Gastrocnemius medialis (tissue), 4 donors: ENCODE measurements around the gene RASSF5. TPM values are rescaled to one million over a fixed set of nuclear protein-coding genes. Genes with fewer than 3 reads are reported as not detected.
A peak's percentile ranks its signal among the peaks of the same experiment; 100 is the strongest.

Experiments used
- ATAC-seq, 2 donors: fragments of 150-250 bp; one replicate each; pipeline ENCODE4 v1.9.1; 2016
- DNase-seq, 2 donors: peaks; one replicate each; pipeline ENCODE4 v3.0.0-alpha.2; 2019
- H3K27ac ChIP-seq, 4 donors: fragments of 200-600 bp; sonication (generic); 1 replicate in 1 of 4; 2 replicates in 3 of 4; pipeline ENCODE4 v1.5.1; 2016 to 2018; ENCODE audit warnings: mild to moderate bottlenecking in 2 of 4, moderate library complexity in 1 of 4
- H3K27me3 ChIP-seq, 3 donors: fragments of 200-600 bp; sonication (generic) in 2 of 3; 1 replicate in 1 of 3; 2 replicates in 2 of 3; pipeline versions ENCODE4 v1.5.1 to v1.6.0; 2016 to 2019; ENCODE audit warnings: mild to moderate bottlenecking in 1 of 3, moderate library complexity in 1 of 3
- H3K36me3 ChIP-seq, 2 donors: fragments of 200-600 bp; sonication (generic) in 1 of 2; one replicate each; pipeline ENCODE4 v1.5.1; 2017 to 2018
- H3K4me1 ChIP-seq, 2 donors: fragments of 200-600 bp; sonication (generic) in 1 of 2; one replicate each; pipeline ENCODE4 v1.5.1; 2016 to 2017; ENCODE audit warnings: mild to moderate bottlenecking in 2 of 2
- H3K4me3 ChIP-seq, 4 donors: fragments of 200-600 bp; sonication (generic) in 3 of 4; 1 replicate in 1 of 4; 2 replicates in 3 of 4; pipeline ENCODE4 v1.5.1; 2016 to 2019; ENCODE audit warnings: mild to moderate bottlenecking in 2 of 4
- H3K9me3 ChIP-seq, 3 donors: fragments of 200-600 bp; sonication (generic) in 2 of 3; 1 replicate in 1 of 3; 2 replicates in 2 of 3; pipeline ENCODE4 v1.5.1; 2016 to 2019
- POLR2A ChIP-seq, 2 donors: fragments of 450-650 bp; IDR thresholded peaks; one replicate each; pipeline ENCODE4 v1.6.1; 2017; ENCODE audit warnings: antibody characterized with exemption in 2 of 2, mild to moderate bottlenecking in 2 of 2, moderate library complexity in 2 of 2
- in situ Hi-C, 4 donors: fragments of 200-750 bp; cut with MboI; loops; one replicate each; pipeline versions ENCODE4 v1.15.0 to v1.8.0; 2017; ENCODE audit warnings: low sequenced_read_pairs in 4 of 4
- intact Hi-C: fragments of 100-400 bp; cut with DNase I; formaldehyde crosslinking; loops from one replicate; pipeline ENCODE4 v1.15.1; 2023; ENCODE audit warnings: low total_unique reads
- total RNA-seq, 4 donors: library from RNA; depleted of rRNA; stranded (reverse); fragments of >200 nt; gene quantifications; one replicate each; pipeline versions ENCODE4 v1.1.0 to v1.2.3, GENCODE V29; 2016
- TF ChIP-seq, protein P1 (sequence below), 5 experiments: fragments of 450-650 bp in 3 of 5; fragments of 200-600 bp in 2 of 5; sonication (generic) in 2 of 5; IDR thresholded peaks in 4 of 5; conservative IDR thresholded peaks in 1 of 5; 1 replicate in 4 of 5; 2 replicates in 1 of 5; pipeline ENCODE4 v1.5.1; 2016 to 2019; ENCODE audit warnings: antibody characterized with exemption in 5 of 5, mild to moderate bottlenecking in 3 of 5, moderate library complexity in 3 of 5

RASSF5 gene
- total RNA-seq, 4 donors from 2014 or later = 5.9 to 15.9 (median 9.4) TPM

DNA sequence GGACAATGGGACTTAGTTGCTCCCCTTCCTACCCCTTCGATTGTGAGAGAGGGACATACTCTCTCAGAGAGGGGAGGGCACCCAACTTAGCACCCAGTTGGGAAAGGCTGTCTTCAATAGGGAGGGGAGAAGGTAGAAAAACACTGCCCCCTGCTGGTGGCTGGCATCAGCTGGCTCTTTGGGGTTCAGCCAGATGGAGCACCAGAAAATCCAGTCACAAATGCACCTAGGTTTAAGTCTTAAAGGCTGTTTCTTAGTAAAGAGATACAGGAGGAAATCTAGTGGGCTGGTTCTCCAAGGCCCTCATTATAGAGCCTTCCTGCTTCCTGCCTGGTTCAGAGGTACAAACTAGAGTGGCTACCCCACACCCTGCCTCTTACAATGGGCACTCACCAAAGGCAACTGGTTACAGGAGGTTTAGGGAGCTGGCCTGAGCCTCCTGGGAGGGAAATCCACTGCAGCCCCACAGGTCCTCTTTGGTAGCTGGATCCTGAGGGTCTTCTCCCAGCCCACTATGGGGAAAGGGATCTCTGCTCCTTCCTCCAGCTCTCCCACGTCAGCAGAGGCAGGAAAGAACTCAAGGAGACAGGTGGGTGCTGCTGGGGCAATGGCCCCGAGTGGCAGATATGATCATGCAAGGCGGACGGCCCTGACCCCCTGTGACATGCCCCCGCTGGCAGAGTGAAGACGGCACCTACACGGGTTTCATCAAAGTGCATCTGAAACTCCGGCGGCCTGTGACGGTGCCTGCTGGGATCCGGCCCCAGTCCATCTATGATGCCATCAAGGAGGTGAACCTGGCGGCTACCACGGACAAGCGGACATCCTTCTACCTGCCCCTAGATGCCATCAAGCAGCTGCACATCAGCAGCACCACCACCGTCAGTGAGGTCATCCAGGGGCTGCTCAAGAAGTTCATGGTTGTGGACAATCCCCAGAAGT lies 76.6 kb downstream of the RASSF5 start:
- peaks cover 0 to 30% of the 10 kb centered on the region in 2 donors for H3K36me3 ChIP-seq
- no peak overlapping the region for H3K27ac ChIP-seq
- H3K9me3 ChIP-seq = no peaks in the 10 kb centered on the region
- in situ Hi-C loops = loop anchor here (5.0 to 10.0 kb wide), 4 partner anchors 37 to 99 kb away; no protein-coding TSS in a partner anchor
- intact Hi-C loops = loop anchor here (1.0 kb wide), 2 partner anchors 39 to 94 kb away; no protein-coding TSS in a partner anchor
- TF ChIP-seq POLR2A (IDR thresholded peaks at IDR 0.05) = no peak
- TF ChIP-seq, protein P1, sequence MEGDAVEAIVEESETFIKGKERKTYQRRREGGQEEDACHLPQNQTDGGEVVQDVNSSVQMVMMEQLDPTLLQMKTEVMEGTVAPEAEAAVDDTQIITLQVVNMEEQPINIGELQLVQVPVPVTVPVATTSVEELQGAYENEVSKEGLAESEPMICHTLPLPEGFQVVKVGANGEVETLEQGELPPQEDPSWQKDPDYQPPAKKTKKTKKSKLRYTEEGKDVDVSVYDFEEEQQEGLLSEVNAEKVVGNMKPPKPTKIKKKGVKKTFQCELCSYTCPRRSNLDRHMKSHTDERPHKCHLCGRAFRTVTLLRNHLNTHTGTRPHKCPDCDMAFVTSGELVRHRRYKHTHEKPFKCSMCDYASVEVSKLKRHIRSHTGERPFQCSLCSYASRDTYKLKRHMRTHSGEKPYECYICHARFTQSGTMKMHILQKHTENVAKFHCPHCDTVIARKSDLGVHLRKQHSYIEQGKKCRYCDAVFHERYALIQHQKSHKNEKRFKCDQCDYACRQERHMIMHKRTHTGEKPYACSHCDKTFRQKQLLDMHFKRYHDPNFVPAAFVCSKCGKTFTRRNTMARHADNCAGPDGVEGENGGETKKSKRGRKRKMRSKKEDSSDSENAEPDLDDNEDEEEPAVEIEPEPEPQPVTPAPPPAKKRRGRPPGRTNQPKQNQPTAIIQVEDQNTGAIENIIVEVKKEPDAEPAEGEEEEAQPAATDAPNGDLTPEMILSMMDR (IDR thresholded peaks at IDR 0.05 in 4 of 5, conservative IDR thresholded peaks at IDR 0.05 in 1 of 5) = peak; percentile 79 to 92 (median 89)
- no peak overlapping the region for H3K4me3 ChIP-seq
- H3K27me3 ChIP-seq = no peaks in the 10 kb centered on the region
- peaks cover 14 to 18% of the 10 kb centered on the region in 2 donors for H3K4me1 ChIP-seq
- DNase-seq = peak; percentile 49 to 69
- ATAC-seq = peak; percentile 33 to 50

DNA sequence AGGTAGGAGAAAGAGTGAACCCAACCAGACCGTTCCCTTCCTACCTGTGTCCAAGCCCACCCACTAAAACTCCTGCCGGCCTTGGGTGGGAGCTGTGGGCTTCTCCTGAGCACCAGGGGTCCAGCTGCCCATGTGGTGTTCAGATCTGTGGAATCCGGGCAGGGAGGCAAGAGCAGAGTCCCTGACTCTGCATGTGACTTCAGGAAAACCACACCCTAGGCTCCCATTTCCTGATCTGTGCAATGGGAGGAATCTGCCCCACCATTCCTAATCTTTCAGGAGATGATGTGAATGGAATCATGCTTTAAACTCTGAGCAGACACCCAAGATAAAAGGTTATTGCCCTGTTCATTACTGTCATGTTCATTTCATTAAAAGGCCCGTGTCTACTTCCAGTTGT lies 77.4 kb downstream of the RASSF5 start:
- H3K4me1 ChIP-seq = peaks cover 9 to 12% of the 10 kb centered on the region in 2 donors
- H3K4me3 ChIP-seq = no peak overlapping the region
- in situ Hi-C loops (loop anchor here (5.0 to 10.0 kb wide), 4 partner anchors 37 to 100 kb away; no protein-coding TSS in a partner anchor), intact Hi-C loops (no loop called here)
- H3K27me3 ChIP-seq = no peaks in the 10 kb centered on the region
- ATAC-seq (no peak), DNase-seq (no peak)
- H3K9me3 ChIP-seq = no peaks in the 10 kb centered on the region
- no peak overlapping the region for H3K27ac ChIP-seq
- no peak for TF ChIP-seq POLR2A (IDR thresholded peaks at IDR 0.05)
- TF ChIP-seq, protein P1 (IDR thresholded peaks at IDR 0.05 in 4 of 5, conservative IDR thresholded peaks at IDR 0.05 in 1 of 5) = no peak
- peaks cover 0 to 37% of the 10 kb centered on the region in 2 donors for H3K36me3 ChIP-seq

DNA sequence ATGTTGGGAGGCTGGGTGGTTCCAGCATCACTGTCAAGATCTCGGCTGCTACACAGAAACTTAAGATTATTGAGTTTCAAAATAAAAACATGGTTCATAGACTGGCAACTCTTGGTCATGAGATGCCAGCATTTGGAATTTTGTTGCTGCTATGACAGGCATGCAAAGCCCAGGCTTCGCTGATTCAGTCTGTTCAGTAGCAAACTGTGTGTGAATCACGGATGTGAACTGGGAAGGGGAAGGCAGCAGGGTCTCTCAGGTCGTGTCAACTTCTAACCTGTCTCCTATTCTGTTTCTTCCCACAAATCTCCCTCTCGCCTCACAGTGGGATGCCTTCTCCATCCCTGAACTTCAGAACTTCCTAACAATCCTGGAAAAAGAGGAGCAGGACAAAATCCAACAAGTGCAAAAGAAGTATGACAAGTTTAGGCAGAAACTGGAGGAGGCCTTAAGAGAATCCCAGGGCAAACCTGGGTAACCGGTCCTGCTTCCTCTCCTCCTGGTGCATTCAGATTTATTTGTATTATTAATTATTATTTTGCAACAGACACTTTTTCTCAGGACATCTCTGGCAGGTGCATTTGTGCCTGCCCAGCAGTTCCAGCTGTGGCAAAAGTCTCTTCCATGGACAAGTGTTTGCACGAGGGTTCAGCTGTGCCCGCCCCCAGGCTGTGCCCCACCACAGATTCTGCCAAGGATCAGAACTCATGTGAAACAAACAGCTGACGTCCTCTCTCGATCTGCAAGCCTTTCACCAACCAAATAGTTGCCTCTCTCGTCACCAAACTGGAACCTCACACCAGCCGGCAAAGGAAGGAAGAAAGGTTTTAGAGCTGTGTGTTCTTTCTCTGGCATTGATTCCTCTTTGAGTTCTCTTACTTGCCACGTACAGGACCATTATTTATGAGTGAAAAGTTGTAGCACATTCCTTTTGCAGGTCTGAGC lies 79.4 kb downstream of the RASSF5 start:
- no peak for TF ChIP-seq POLR2A (IDR thresholded peaks at IDR 0.05)
- TF ChIP-seq, protein P1 (IDR thresholded peaks at IDR 0.05 in 4 of 5, conservative IDR thresholded peaks at IDR 0.05 in 1 of 5) = no peak
- no peak for ATAC-seq
- H3K27ac ChIP-seq = no peak overlapping the region
- in situ Hi-C loops = loop anchor here in 1 of 4 donors (10.0 kb wide), 1 partner anchor 102 kb away; no protein-coding TSS in a partner anchor
- H3K9me3 ChIP-seq = no peaks in the 10 kb centered on the region
- H3K4me3 ChIP-seq = no peak overlapping the region
- H3K27me3 ChIP-seq = no peaks in the 10 kb centered on the region
- peaks cover 0 to 55% of the 10 kb centered on the region in 2 donors for H3K36me3 ChIP-seq
- no peak for DNase-seq
- intact Hi-C loops = no loop called here
- peaks cover 0 to 8% of the 10 kb centered on the region in 2 donors for H3K4me1 ChIP-seq

DNA sequence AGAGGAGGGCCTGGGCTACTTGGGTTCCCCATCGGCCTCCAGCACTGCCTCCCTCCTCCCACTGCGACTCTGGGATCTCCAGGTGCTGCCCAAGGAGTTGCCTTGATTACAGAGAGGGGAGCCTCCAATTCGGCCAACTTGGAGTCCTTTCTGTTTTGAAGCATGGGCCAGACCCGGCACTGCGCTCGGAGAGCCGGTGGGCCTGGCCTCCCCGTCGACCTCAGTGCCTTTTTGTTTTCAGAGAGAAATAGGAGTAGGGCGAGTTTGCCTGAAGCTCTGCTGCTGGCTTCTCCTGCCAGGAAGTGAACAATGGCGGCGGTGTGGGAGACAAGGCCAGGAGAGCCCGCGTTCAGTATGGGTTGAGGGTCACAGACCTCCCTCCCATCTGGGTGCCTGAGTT lies 80.6 kb downstream of the RASSF5 start:
- peaks cover 0 to 64% of the 10 kb centered on the region in 2 donors for H3K36me3 ChIP-seq
- ATAC-seq (no peak), DNase-seq (no peak)
- in situ Hi-C loops = loop anchor here in 1 of 4 donors (10.0 kb wide), 1 partner anchor 103 kb away; no protein-coding TSS in a partner anchor
- no peaks in the 10 kb centered on the region for H3K9me3 ChIP-seq
- H3K4me1 ChIP-seq = peaks cover 6 to 8% of the 10 kb centered on the region in 2 donors
- H3K27ac ChIP-seq = no peak overlapping the region
- no peak for TF ChIP-seq POLR2A (IDR thresholded peaks at IDR 0.05)
- TF ChIP-seq, protein P1 (IDR thresholded peaks at IDR 0.05 in 4 of 5, conservative IDR thresholded peaks at IDR 0.05 in 1 of 5) = no peak
- intact Hi-C loops = no loop called here
- no peak overlapping the region for H3K4me3 ChIP-seq
- no peaks in the 10 kb centered on the region for H3K27me3 ChIP-seq
